ENCODE data around the gene ATP13A3.

DNA sequence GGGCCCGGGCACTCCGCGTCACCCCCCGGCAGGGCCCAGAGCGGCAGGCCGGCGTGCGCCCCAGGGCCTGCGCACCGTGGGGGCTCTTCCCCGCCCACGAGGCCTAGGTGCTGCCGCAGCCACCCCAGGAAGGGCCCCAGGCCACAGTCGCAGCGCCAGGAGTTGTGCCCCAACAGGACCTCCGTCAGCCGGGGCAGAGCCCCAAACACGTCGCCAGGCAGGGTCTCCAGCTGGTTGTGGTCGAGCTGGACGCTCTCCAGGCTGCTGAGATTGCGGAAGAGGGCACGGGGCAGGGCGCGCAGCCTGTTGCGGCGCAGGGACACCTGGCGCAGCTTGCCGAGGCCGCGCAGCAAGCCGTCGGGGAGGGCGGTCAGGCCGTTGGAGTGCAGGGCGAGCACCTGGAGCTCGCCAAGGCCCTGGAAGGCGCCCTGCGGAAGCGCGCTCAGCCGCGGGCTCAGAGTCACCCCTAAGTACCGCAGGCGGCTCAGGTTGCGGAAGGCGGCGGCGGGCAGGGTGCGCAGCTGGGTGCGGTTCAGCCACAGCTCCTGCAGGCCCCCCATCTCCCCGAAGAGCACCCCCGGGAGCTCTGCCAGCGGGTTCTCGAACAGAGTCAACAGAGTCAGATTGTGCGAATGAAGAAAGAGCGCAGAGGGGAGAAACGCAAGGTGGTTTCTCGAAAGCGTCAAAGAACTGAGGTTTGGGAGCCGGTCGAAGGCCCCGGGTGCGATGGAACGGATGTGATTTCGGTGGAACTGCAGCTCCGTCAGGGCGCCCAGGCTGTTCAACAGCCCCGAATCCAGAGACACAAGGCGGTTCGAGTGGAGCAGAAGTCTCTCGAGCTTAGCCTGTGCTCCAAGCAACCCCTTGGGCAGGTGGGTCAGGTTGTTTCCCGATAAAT is 89.7 kb downstream of the ATP13A3 start:
- TF ChIP-seq FOXM1 (IDR thresholded peaks at IDR 0.05; ENCODE audit: borderline replicate concordance), result no peak
- TF ChIP-seq BHLHE40 (IDR thresholded peaks at IDR 0.05; ENCODE audit: borderline replicate concordance), result no peak
- TF ChIP-seq NFRKB (IDR thresholded peaks at IDR 0.05), result no peak
- TF ChIP-seq CTBP1 (IDR thresholded peaks at IDR 0.05; ENCODE audit: borderline replicate concordance), result no peak

All from HEK293T (cell line).